Cardiac muscle cell (in vitro differentiated cells and primary cell): ENCODE data around the gene PC. TPM values are rescaled to one million over a fixed set of nuclear protein-coding genes. Genes with fewer than 3 reads are reported as not detected.

Source experiments
- DNase-seq, 2 donors: peaks; one replicate each; pipeline versions ENCODE4 v3.0.0 to v3.0.0-alpha.2; 2010 to 2017; ENCODE audit warnings: low read depth in 1 of 2, low spot score in 1 of 2
- H3K27ac ChIP-seq: fragments of 200-600 bp; sonication (generic); 2 replicates; pipeline ENCODE4 v1.5.1; 2016
- H3K27me3 ChIP-seq: fragments of 200-600 bp; sonication (generic); 2 replicates; pipeline ENCODE4 v1.6.0; 2016; ENCODE audit warnings: control low read depth
- H3K36me3 ChIP-seq: fragments of 200-600 bp; sonication (generic); 2 replicates; pipeline ENCODE4 v1.5.1; 2016; ENCODE audit warnings: control low read depth
- H3K4me1 ChIP-seq: fragments of 200-600 bp; sonication (generic); 2 replicates; pipeline ENCODE4 v1.8.1; 2017; ENCODE audit warnings: low read depth, mild to moderate bottlenecking, mixed run types
- H3K4me3 ChIP-seq: fragments of 200-600 bp; sonication (generic); 2 replicates; pipeline ENCODE4 v1.5.1; 2016; ENCODE audit warnings: mild to moderate bottlenecking
- H3K9me3 ChIP-seq: fragments of 200-600 bp; sonication (generic); 2 replicates; pipeline ENCODE4 v1.5.1; 2017; ENCODE audit warnings: low read depth, mild to moderate bottlenecking, control low read depth
- polyA plus RNA-seq: library from polyadenylated mRNA; unstranded; fragments of >200 nt; fragmentation: Nextera tagmentation; extraction: Ambion mirVana; gene quantifications from 2 replicates; pipeline ENCODE4 v1.2.1, GENCODE V29; 2016
- total RNA-seq: library from RNA; depleted of rRNA; stranded (reverse); fragments of >200 nt; gene quantifications from 2 replicates; pipeline ENCODE4 v1.2.3, GENCODE V29; 2016
- TF ChIP-seq, protein P1 (sequence below): IDR thresholded peaks from 2 replicates; pipeline ENCODE4 v1.5.1; 2012; ENCODE audit warnings: low read depth, mild to moderate bottlenecking, low read length

Gene PC
- total and polyA plus RNA-seq, 2 experiments from 2014 or later = 20.5 to 30.7 TPM

DNA sequence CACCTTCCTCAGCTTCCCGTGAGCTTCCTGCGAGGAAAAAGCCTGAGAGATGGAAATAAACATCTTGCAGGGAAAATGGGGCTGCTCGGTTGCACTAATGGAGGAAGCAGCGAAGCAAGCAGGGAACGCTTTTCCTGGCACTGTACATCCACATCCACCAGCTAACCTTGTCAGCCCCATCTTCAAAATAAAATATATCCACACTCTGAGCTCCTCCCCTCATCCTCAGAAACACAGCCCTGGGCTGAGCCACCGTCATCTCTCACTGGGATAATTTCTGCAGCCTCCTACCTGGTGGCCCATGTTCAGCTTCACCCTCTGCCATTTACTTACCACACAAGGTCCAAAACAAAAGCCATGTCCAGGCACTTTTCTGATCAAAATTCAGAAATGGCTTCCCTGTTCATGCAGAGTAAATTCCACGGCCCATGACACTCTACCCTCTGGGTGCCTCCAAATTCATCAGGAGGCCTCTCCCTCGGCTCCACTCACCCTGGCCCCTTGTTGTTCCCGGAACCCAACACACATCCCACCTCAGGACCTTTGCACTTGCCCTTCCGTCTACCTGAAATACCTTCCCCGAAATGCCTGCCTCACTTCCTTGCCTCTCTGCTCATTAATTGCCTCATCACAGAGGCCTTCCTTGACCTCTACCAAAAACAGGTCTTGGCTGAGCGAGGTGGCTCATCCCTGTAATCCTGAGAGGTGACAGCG is 29.9 kb upstream of the PC start:
- no peak overlapping the region for H3K27ac ChIP-seq
- no peak for DNase-seq
- H3K36me3 ChIP-seq = no peaks in the 10 kb centered on the region
- H3K4me1 ChIP-seq = peaks cover 7% of the 10 kb centered on the region
- no peaks in the 10 kb centered on the region for H3K9me3 ChIP-seq
- no peak overlapping the region for H3K4me3 ChIP-seq
- TF ChIP-seq, protein P1, sequence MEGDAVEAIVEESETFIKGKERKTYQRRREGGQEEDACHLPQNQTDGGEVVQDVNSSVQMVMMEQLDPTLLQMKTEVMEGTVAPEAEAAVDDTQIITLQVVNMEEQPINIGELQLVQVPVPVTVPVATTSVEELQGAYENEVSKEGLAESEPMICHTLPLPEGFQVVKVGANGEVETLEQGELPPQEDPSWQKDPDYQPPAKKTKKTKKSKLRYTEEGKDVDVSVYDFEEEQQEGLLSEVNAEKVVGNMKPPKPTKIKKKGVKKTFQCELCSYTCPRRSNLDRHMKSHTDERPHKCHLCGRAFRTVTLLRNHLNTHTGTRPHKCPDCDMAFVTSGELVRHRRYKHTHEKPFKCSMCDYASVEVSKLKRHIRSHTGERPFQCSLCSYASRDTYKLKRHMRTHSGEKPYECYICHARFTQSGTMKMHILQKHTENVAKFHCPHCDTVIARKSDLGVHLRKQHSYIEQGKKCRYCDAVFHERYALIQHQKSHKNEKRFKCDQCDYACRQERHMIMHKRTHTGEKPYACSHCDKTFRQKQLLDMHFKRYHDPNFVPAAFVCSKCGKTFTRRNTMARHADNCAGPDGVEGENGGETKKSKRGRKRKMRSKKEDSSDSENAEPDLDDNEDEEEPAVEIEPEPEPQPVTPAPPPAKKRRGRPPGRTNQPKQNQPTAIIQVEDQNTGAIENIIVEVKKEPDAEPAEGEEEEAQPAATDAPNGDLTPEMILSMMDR = no peak
- H3K27me3 ChIP-seq = no peaks in the 10 kb centered on the region

DNA sequence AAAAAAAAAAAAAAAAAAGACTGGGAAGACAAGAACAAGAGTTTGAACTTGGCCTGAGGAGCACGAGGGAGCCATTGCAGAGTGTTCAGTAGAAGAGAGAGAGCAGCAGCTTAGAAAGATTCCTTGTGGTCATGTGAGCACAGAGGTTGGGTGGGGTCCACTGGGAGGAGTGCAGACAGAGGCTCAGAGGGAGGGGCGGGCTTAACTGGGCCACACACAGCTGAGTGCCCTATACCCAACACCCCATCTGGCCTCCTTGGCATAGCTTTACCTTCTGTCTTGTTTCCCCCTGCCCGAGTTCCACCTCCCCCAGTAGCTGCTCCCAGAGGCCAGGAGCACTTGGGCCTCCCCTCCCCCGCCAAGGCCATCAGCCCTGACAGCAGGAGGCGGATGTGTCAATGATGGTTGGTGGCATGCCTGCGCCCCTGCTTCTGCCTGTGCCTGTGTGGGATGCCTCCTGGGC is 29.0 kb upstream of the PC start:
- Histone ChIP-seq H3K4me3 (no peak overlapping the region), H3K27ac (no peak overlapping the region), H3K36me3 (no peaks in the 10 kb centered on the region), H3K4me1 (peaks cover 7% of the 10 kb centered on the region), H3K9me3 (no peaks in the 10 kb centered on the region), H3K27me3 (no peaks in the 10 kb centered on the region)
- peak in 1 of 2 donors; percentile 28 for DNase-seq
- TF ChIP-seq, protein P1 = no peak

DNA sequence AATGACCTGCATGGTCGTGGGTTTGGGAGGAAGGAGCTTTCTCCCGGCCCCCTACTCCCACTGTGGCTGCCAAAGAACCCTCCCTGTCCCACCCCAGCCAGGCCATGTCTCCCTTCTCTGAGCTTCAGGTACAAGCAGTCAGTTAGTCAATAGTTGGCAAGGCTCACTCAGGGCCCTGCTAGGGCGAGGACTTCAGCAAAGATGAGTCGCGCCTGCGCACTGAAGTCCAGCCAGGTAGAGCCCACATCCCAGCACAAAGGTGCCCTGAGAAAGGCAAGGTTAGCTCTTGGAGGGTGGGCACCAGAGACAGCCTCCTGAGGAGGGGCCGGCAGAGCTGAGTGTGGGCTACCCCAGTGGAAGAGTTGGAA is 28.0 kb upstream of the PC start:
- no peak overlapping the region for H3K27ac ChIP-seq
- TF ChIP-seq, protein P1 = no peak
- DNase-seq = no peak
- no peak overlapping the region for H3K4me3 ChIP-seq
- H3K36me3 ChIP-seq = no peaks in the 10 kb centered on the region
- H3K4me1 ChIP-seq = peaks cover 7% of the 10 kb centered on the region
- no peaks in the 10 kb centered on the region for H3K27me3 ChIP-seq
- no peaks in the 10 kb centered on the region for H3K9me3 ChIP-seq

DNA sequence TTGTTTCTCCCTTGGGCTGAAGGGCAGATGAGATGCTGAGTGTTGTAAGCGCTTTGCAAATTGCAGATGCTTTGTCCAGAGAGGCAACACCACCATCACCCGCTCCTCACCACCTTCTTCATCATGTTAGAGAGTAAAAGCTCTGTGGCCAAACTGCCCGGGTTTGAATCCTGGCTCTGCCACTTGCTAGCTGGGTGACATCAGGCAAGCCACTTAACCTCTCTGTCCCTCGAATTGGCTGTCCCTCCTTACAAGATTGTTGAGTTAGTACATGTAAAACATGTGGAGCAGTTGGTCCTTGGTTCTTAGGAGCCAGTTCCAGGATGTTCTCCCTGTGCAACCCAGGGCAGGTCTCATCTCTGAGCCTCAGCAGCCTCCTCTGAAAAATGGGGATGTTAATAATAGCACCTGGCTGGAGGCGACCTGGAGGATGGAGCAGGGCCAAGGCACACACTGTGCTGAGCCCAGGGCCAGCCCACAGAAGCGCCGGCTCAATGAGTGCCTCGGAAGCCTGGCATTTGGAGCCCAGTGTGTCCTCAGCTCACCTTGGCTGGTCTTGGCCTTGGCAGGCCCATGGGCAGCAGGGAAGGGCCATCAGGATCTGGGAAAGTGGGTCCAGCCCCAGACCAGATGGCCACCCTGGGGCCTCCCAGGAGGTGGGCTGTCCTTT is 27.5 kb upstream of the PC start:
- no peaks in the 10 kb centered on the region for H3K9me3 ChIP-seq
- H3K27me3 ChIP-seq = no peaks in the 10 kb centered on the region
- no peak overlapping the region for H3K4me3 ChIP-seq
- peaks cover 7% of the 10 kb centered on the region for H3K4me1 ChIP-seq
- H3K27ac ChIP-seq = no peak overlapping the region
- TF ChIP-seq, protein P1 = no peak
- no peaks in the 10 kb centered on the region for H3K36me3 ChIP-seq
- no peak for DNase-seq

DNA sequence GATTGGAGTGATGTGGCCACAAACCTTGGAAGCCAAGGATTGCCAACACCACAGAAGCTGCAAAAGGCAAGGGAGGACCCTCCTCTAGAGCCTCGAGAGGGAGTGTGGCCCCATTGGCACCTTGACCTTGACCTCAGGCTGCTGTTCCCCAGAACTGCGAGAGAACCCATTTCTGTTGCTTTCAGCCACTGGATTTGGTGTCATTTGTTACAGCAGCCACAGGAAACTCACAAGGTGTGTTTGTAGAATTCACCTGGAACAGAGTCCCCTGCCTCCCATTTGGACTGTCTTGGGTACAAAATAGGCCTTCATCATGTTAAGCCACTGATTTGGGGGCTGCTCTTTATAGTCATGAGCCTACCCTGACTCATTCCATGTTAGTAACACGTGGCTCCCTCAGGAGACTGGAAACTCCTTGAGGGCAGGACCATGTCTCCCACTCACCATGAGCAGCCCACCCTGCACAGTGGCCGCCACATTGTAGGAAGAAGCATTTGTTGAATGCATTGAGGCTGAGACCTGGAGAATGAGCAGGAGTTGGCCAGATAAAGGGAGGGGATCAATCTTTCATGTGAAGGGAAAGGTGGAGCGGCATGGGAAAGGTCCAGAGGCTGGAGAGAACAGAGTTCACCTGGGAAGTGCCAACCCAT is 25.2 kb upstream of the PC start:
- no peaks in the 10 kb centered on the region for H3K36me3 ChIP-seq
- no peak overlapping the region for H3K4me3 ChIP-seq
- H3K9me3 ChIP-seq = no peaks in the 10 kb centered on the region
- DNase-seq = no peak
- H3K27ac ChIP-seq = no peak overlapping the region
- peaks cover 7% of the 10 kb centered on the region for H3K4me1 ChIP-seq
- H3K27me3 ChIP-seq = no peaks in the 10 kb centered on the region
- TF ChIP-seq, protein P1 = no peak
